IPS DF 4.7 (cell line): ENCODE data around the gene DHRS1.
"Not testable (repeated sequence)": the region's sequence is repeated elsewhere in the genome, so short reads cannot be mapped to it uniquely, and the experiment has no call there.

Experiments used
- DNase-seq: peaks from one replicate; pipeline ENCODE4 v3.0.0-alpha.2; 2013; ENCODE audit warnings: low spot score; ENCODE audit errors: extremely low read depth

Gene DHRS1

DNA sequence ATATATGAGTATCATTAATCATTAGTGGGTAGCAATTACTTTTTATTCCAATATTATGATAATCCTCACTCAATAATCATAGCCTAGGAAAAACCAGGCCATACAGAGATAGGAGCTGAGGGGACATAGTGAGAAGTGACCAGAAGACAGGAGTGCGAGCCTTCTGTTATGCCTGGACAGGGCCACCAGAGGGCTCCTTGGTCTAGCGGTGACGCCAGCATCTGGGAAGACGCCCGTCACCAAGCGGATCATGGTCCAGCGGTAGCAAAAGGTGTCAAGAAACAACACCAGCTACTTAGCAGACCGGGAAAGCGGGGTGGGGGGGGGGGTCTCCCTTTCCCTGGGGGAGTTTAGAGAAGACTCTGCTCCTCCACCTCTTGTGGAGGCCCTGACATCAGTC, 28.3 kb upstream of the DHRS1 start:
- not testable (repeated sequence) for DNase-seq

DNA sequence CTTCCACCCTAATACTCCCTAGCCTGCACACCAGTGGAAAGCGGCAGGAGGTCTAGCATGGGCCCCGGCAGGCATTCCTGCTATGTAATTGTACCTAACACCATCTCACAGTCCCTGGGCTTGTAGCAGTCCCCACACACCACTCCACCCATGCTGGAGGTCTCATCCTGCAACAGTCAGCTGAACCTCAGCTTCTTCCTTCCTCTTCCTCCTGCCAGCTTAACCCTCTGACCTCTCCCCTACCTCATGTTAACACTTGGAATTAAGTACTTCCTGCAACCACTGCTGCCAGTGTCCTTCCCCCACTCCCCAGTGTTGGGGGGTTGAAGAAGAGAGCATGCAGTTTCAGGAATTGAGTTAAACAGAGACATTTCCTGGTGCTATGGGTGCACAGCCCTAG, 27.7 kb upstream of the DHRS1 start:
- DNase-seq = no peak

DNA sequence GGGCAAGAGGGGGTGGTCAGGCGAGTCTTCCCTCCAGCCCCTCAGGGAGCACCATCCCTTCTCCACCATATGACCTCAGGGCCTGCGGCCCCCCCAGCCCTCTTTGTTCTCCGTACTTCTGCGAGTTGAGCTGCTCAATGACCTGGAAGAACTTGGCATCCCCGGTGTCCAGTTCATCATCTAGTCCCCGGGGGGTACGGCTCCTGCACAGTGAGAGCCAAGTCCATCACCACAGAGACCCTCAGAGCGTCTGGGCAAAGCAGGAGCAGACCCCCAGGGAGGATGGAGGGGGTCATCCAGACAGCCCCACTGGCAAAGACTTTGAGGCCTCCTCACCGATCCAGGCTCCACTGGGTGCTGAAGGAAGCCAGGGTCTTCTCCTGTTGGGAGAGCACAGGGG, 26.4 kb upstream of the DHRS1 start:
- DNase-seq = no peak

DNA sequence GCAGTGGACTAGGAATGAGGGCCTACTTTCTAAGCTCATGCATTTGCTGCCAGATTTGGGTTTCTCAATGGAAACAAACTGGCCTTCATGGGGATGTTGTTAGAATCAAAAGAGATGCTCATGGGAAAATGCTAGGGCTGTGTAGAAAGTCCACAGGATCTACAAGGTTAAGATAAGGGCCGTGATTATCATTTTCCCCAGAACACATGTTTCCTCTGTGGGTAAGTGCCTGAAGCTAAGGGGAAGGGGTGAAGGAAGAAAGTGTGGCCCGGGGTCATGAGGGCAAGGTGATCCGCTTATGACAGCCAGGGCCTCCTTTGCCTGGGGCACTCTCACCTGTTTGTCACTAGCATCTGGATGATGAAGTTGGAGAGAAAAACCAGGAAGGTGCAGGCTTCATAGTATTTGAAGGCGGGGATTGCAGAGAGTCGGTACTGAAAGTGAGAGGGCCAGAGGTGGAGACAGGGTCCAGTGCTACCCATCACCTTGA, 25.5 kb upstream of the DHRS1 start:
- no peak for DNase-seq

DNA sequence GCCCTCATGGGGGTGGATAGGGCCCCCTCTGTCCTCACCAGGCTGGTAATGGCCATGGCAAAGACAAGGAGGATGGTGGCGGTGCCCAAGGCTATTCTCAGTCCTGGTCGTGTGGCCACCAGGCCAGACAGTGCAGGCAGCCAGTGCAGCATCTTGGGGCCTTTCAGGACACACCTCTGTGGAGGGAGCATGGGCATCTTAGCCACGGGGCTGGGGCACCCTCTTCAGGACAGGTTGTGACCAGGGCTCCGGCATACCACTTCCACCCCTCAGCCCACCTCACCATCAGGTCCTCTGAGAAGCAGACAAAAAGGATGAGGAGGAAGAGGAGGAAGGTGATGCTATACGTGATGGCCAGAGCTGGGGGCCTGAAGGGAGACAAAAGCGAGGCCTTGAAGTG, 24.4 kb upstream of the DHRS1 start:
- DNase-seq = no peak

DNA sequence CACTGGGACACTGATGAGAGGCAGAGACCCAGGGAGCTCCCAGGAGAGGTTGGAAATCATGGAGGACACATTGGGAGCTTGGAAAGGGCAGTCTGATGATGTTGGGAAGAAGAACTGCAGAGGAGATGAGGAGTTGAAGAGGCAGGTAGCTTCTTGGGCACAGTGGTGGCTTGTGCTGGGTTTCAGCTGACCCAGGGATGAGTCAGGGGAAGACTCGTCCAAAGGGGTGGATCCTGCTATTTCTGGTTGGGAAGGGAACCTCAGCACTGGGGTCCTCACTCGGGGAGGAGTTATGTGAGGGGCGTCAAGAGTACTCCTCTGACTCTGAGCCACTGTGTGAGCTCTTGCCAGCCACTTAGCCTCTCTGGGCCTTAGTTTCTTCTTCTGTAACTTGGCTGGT, 23.8 kb upstream of the DHRS1 start:
- no peak for DNase-seq

DNA sequence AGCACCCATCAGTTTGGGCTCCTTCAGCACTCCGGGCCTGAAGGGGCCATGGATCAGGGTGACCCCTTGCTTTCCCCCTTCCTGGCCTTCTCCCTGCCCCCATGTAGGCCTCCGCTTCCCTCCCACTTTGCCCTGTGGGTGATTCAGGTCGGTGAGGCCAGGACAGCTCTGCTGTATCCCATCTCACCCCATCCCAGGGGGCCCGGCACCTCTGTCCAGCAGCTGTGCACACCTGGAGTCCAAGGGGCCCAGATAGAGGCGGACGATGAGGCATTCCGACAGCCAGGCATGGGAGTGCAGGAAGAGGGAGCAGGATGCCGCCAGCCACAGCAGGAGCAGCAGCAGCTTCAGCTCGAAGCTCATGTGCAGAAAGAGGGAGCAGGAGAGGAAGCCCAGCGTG, 23.1 kb upstream of the DHRS1 start:
- no peak for DNase-seq

DNA sequence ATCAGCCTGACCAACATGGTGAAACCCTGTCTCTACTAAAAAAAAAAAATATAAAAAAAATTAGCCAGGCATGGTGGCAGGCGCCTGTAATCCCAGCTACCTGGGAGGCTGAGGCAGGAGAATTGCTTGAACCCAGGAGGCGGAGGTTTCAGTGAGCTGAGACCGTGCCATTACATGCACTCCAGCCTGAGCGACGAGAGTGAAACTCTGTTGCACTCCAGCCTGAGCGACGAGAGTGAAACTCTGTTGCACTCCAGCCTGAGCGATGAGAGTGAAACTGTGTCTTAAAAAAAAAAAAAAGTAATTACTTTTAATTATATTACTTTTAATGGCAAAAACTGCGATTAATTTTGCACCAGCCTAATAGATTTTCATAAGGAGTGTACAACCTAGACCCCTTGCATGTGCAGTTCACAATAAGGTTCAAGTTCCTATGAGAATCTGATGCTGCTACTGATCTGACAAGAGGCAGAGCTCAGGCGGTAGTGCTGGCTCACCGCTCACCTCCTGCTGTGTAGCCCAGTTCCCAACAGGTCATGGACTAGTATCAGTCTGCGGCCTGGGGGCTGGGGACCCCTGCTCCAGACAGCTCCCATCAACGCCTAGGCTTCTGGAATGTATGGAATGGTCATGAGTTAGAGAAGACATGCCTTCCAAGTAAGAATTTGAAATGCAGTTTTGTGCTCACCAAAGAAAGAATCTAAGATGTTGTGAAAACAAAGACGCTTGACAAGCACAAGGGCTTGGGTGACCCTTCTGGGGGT, 21.8 kb upstream of the DHRS1 start:
- no peak for DNase-seq

DNA sequence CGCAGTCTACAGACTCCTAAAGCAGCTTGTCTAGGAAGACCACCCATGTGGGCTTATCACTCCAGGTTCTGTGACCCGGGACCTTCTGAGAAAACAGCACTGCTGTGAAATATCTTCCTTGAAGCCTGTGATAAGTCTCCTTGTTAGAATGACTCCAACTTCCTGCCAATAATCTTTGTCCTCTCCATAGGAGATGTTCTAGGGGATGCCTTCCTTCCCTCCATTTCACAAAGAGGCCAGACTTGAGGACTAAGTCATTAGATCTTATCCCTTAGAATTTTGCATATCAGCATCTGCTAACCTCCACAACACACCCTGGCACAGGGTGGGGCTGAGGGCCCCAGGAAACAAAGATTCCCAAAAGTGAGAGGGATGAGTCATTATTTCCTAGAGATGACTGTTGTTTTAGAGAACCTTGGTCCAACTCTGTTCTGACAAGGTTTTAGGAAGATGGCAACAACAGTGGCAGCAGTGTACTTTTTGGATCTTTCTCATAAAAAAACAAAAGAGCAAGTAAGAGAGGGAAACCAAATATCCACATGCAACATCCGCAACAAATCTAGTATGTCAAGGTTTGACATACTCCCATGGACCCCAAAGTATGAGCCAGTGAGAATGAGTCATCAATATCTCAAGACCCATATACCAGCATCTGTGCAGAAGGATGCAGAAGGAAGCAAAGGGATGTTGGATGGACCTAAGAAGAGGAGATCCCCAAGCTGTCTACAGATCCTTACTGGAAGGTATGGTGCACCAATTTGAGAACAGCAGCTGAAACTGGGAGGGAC, 17.8 kb upstream of the DHRS1 start:
- no peak for DNase-seq

DNA sequence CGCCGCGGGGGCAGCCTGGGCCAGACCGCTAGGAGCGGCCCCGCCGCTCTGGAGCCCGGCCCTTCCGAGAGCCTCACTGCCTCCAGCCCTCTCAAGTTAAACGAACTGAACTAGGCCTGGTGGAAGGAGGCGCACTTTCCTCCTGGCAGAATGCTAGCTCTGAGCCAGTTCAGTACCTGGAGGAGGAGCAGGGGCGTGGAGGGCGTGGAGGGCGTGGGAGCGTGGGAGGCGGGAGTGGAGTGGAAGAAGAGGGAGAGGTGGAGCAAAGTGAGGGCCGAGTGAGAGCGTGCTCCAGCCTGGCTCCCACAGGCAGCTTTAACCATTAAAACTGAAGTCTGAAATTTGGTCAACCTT, 17.0 kb upstream of the DHRS1 start:
- no peak for DNase-seq

DNA sequence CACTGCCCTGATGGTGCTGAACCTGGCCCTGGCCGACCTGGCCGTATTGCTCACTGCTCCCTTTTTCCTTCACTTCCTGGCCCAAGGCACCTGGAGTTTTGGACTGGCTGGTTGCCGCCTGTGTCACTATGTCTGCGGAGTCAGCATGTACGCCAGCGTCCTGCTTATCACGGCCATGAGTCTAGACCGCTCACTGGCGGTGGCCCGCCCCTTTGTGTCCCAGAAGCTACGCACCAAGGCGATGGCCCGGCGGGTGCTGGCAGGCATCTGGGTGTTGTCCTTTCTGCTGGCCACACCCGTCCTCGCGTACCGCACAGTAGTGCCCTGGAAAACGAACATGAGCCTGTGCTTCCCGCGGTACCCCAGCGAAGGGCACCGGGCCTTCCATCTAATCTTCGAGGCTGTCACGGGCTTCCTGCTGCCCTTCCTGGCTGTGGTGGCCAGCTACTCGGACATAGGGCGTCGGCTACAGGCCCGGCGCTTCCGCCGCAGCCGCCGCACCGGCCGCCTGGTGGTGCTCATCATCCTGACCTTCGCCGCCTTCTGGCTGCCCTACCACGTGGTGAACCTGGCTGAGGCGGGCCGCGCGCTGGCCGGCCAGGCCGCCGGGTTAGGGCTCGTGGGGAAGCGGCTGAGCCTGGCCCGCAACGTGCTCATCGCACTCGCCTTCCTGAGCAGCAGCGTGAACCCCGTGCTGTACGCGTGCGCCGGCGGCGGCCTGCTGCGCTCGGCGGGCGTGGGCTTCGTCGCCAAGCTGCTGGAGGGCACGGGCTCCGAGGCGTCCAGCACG, 16.4 kb upstream of the DHRS1 start:
- DNase-seq = no peak

DNA sequence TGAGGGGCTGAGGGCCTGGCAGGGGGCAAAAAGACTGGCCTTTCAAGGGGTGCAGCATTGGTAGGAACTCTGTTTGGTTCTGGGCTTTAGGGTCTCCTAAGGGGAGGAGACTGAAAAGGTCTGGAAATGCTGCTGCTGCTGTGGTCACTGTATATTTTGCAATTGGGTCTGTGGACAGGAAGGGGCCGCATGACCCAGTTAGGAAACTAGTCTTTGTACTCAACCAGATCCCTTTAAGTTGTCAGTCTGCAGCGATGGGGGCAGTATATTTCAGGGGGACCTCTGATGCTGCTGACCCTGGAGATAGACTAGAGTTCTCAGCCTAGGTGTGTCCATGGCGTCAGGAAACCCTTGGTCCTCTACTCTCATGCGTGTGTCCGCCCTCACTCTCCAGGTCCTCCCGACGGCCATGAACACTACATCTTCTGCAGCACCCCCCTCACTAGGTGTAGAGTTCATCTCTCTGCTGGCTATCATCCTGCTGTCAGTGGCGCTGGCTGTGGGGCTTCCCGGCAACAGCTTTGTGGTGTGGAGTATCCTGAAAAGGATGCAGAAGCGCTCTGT, 15.7 kb upstream of the DHRS1 start:
- DNase-seq = no peak

DNA sequence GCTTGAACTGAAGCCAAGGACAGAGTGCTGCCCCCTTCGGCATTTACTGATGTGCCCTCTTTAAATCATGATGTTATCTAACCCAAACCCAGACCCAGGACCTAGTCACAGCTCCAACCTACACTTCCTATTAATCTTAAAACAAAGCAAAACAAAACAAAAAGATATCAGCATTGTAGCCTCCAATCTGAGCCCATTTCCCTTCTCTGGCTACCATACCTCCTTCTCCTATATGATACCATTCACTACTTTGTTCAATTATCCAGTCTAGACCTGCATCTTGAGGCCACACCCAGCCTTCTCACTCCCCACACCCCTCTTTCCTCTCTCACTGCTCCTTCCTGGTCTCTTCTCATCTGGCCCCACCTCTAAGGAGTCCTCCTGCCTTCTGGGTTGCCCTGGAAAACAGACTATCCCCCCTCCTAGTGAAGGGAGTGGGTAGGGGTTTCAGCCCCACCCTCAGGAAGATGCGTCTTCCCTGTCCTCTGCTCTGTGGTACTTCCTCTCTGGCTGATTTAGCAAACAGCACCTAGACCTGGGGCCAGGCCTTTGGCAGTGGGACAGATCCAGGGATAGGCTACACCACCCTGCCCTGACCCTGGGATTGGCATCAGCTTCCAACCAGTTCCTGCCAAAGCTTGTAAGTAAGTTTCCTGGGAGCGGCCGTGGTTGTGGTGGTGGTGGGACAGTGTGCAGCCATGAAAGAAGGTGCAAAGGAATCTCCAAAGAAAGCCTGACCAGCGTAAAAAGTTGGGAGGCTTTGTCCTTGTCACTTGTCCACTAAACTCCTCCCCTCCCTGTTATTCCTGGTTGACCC, 15.0 kb upstream of the DHRS1 start:
- no peak for DNase-seq

DNA sequence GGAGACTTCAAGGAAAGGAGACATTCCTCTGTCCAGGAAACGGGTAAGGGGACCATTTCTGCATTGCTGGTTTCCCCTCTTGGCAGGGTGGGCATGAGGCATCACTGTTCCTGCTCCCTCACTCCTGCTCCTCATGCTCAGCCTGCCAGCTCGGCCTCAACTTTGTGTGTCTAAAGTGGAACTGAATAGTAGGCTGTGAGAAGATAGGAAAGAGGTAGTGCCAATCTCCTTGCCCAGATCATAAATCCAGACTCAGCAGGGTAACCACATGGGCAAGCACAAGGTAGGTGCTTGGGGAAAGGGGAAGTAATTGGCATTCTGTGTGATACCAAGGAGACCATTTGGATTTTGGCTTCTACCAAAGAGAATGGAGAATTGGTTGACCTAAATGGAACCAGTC, 14.3 kb upstream of the DHRS1 start:
- DNase-seq = no peak

DNA sequence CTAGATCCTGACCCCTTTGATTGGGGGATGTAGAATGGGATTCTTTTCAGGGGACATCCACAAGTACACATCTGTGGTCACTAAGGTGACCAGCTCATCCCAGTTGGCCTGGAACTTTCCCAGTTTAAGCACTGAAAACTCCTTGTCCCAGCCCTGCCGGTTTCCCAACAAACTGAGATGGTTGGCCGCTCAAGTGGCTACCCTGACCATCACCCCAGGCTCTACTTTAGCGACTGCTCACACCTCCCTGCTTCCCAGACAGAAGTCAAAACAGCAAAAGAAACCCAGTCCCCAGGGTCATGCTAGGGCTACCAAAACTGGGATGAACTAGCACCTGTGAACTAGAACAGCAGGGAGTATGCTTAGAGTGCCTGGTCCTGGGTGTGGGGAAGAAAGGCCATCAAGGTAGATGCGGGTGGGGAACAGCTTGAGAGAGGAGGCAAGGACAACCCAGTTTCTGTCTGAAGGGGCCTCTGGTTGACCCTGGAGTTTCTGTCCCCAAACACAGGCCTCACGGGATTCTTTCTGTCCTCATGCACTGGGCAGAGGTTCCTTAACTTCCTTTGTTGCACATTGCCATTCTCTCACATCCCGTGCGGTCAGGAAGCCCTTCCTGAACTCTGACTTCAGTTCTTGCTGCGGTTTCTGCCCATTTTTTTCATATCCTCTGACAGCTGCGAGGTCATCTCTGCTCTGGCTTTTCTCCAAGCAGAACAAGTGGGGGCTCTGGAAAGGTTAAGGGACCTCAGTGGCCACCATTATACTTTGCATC, 13.3 kb upstream of the DHRS1 start:
- no peak for DNase-seq

DNA sequence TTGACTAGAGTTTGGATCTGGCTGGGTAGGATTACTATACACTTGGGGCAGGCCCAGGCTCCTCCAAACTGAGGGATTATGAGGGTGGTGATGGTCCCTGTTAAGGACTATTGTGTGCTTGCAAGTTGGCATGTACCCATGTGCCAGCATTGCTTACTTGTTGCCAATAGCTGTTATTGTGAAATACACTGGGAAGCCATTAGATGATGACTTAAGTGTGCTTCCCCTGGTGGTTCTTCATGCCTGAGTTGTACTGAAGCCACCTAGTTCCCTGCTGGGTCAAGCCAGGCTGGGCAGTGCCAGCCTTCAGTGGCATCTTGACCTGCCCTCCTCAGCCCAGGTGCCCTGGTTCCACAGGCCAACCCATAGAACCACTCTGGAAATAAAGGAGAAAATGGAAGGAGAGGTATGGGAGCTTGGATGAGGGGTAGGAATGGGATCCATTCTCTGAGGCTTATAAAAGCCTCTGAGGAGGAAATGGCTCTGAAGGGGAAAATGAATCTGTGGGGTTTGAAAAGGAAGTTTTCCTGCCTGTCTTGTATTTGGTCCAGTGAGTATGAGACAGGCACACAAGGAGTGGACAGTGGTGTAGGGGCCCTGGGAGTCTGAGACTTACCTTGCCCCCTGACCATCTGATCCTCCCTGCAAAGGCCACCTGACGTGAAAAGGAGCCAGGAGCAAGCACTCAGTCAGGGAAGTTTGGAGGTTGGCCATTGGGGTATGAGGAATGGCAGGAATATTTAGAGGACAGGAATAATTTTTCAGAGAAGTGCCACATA, 12.4 kb upstream of the DHRS1 start:
- DNase-seq = no peak

DNA sequence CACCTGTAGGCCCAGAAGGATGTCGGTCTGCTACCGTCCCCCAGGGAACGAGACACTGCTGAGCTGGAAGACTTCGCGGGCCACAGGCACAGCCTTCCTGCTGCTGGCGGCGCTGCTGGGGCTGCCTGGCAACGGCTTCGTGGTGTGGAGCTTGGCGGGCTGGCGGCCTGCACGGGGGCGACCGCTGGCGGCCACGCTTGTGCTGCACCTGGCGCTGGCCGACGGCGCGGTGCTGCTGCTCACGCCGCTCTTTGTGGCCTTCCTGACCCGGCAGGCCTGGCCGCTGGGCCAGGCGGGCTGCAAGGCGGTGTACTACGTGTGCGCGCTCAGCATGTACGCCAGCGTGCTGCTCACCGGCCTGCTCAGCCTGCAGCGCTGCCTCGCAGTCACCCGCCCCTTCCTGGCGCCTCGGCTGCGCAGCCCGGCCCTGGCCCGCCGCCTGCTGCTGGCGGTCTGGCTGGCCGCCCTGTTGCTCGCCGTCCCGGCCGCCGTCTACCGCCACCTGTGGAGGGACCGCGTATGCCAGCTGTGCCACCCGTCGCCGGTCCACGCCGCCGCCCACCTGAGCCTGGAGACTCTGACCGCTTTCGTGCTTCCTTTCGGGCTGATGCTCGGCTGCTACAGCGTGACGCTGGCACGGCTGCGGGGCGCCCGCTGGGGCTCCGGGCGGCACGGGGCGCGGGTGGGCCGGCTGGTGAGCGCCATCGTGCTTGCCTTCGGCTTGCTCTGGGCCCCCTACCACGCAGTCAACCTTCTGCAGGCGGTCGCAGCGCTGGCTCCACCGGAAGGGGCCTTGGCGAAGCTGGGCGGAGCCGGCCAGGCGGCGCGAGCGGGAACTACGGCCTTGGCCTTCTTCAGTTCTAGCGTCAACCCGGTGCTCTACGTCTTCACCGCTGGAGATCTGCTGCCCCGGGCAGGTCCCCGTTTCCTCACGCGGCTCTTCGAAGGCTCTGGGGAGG, 11.3 kb upstream of the DHRS1 start, which contains the start of gene LTB4R:
Gene LTB4R, plus strand, starts transcription at position 857 of the 959 bp plus-strand sequence. CDS start 4,150 bp downstream, outside the sequence.
- DNase-seq = no peak

DNA sequence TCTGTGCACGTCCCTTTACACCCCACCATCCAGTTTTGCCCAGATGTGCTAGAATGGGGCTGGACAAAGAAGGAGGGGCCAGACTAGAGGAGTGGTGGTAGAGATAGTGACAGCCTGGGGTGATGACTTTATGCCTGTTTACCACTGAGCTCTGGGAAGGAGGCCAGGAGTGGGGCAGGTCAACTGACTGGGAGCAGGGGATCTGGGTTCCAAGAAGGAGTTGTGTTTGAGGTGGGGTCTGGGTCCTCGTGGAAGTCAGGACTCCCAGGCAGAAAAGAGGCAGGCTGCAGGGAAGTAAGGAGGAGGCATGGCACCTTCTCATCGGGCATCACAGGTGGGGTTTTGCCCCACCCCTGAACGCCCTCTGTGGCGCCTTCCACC, 10.7 kb upstream of the DHRS1 start:
- no peak for DNase-seq
